HFFc6 (cell line): ENCODE results near the gene SYNGR1. TPM values are rescaled to one million over a fixed set of nuclear protein-coding genes. Genes with fewer than 3 reads are reported as not detected.

Experiments used
- DNase-seq: peaks from one replicate; pipeline ENCODE4 v3.0.0-alpha.2; 2018
- H3K27ac Mint-ChIP-seq: 2 replicates; pipeline ENCODE4 v1.8.0; 2020; ENCODE audit warnings: mild to moderate bottlenecking, mixed read lengths
- H3K27me3 Mint-ChIP-seq: 2 replicates; pipeline ENCODE4 v1.8.0; 2021; ENCODE audit warnings: mild to moderate bottlenecking, moderate library complexity, mixed read lengths; ENCODE audit not compliant: insufficient read depth
- H3K36me3 Mint-ChIP-seq: 2 replicates; pipeline ENCODE4 v1.8.0; 2021; ENCODE audit warnings: low read depth, mixed read lengths
- H3K4me1 Mint-ChIP-seq: 2 replicates; pipeline ENCODE4 v1.8.0; 2020; ENCODE audit warnings: low read depth, mixed read lengths
- H3K4me3 Mint-ChIP-seq: 2 replicates; pipeline ENCODE4 v1.8.0; 2020; ENCODE audit warnings: mild to moderate bottlenecking, moderate library complexity, mixed read lengths
- H3K9me3 Mint-ChIP-seq: 2 replicates; pipeline ENCODE4 v1.8.0; 2020; ENCODE audit warnings: mild to moderate bottlenecking, mixed read lengths
- CTCF ChIP-seq: fragments of 200-600 bp; sonication (generic); IDR thresholded peaks from 2 replicates; pipeline ENCODE4 v1.5.0; 2021; ENCODE audit warnings: antibody characterized with exemption, mild to moderate bottlenecking
- total RNA-seq, 6 experiments: library from RNA; stranded (reverse); fragmentation: NEBNext Ultra II Directional; extraction: Animal tissue kit (Norgen Biotek cat#: 25700); gene quantifications; 2 replicates in 1 of 6; 3 replicates in 5 of 6; pipeline ENCODE4 v1.2.3, GENCODE V29; 2021

The SYNGR1 gene
- total RNA-seq, 6 experiments from 2014 or later = 16.0 to 20.2 (median 18.5) TPM

- peaks cover 61% of the 10 kb centered on the region for H3K4me1 Mint-ChIP-seq
- H3K4me3 Mint-ChIP-seq = peak overlapping the region; percentile 83
- no peaks in the 10 kb centered on the region for H3K9me3 Mint-ChIP-seq
- peaks cover 44% of the 10 kb centered on the region for H3K27me3 Mint-ChIP-seq
- DNase-seq = peak; percentile 76
- H3K36me3 Mint-ChIP-seq = peaks cover 34% of the 10 kb centered on the region
- peak overlapping the region; percentile 79 for H3K27ac Mint-ChIP-seq
- TF ChIP-seq CTCF = no peak
Measured at GRCh38 chr22:39309881-39310714, 39.7 kb upstream of the SYNGR1 start.

GRCh38 chr22:39311592-39312400, 38.0 kb upstream of the SYNGR1 start:
- H3K27me3 Mint-ChIP-seq = peaks cover 51% of the 10 kb centered on the region
- peak; percentile 20 for DNase-seq
- H3K4me3 Mint-ChIP-seq = peak overlapping the region; percentile 22
- H3K27ac Mint-ChIP-seq = peak overlapping the region; percentile 79
- no peaks in the 10 kb centered on the region for H3K9me3 Mint-ChIP-seq
- H3K4me1 Mint-ChIP-seq = peaks cover 78% of the 10 kb centered on the region
- TF ChIP-seq CTCF = no peak
- H3K36me3 Mint-ChIP-seq = peaks cover 50% of the 10 kb centered on the region

GRCh38 chr22:39312410-39312809, 37.4 kb upstream of the SYNGR1 start:
- H3K27me3 Mint-ChIP-seq = peaks cover 51% of the 10 kb centered on the region
- peak overlapping the region; percentile 32; the same call in 1 of the 2 replicates for H3K4me3 Mint-ChIP-seq
- peaks cover 84% of the 10 kb centered on the region for H3K4me1 Mint-ChIP-seq
- no peak for DNase-seq
- peak overlapping the region; percentile 65; the same call in 1 of the 2 replicates for H3K27ac Mint-ChIP-seq
- peaks cover 56% of the 10 kb centered on the region for H3K36me3 Mint-ChIP-seq
- no peaks in the 10 kb centered on the region for H3K9me3 Mint-ChIP-seq
- TF ChIP-seq CTCF = no peak

DNA sequence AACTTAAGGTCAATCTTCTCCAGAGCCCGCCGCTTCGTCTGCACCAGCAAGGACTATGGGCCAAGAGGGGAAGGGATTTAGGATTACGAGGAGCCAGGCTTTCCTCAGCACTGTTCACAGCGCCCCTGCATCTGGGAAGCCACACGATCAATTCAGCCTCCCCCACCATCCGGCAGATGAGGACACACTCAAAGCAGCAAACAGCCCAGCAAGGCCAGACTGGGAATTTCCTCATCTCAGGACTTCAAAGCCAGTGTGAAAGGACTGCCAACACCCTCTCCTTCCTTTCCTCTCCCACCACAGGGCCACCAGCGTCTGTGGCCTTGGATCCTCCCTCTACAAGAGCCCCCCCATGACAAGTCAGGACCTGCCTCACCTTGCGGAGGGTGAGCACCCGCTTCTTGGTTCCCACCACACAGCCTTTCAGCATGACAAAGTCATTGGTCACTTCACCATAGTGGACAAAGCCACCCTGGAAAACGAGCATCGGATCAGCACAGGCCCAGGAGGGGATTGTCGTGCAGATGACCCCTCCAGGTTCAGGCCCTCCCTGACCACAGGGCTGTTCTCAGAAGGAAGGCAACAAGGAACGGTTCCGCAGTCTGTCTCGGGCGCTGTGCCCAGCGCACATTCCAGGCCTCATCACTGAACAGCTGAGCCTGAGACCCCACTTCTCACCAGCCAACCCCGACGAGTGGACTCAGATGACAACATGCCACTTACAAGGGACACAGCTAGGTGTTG, 36.4 kb upstream of the SYNGR1 start:
- H3K27ac Mint-ChIP-seq = peak overlapping the region; percentile 79
- H3K9me3 Mint-ChIP-seq = peaks cover 2% of the 10 kb centered on the region; the same call in 1 of the 2 replicates
- no peak for DNase-seq
- peaks cover 66% of the 10 kb centered on the region for H3K36me3 Mint-ChIP-seq
- TF ChIP-seq CTCF = no peak
- peaks cover 54% of the 10 kb centered on the region for H3K27me3 Mint-ChIP-seq
- peak overlapping the region; percentile 100 for H3K4me3 Mint-ChIP-seq
- H3K4me1 Mint-ChIP-seq = peaks cover 90% of the 10 kb centered on the region
